HepG2 (cell line): ENCODE results near the gene LDB2.

Experiments used
- CHD4 ChIP-seq: fragments of 200-600 bp; sonication (generic); IDR thresholded peaks from 2 replicates; pipeline ENCODE4 v1.7.0; 2017; ENCODE audit warnings: mild to moderate bottlenecking, low read length, borderline replicate concordance
- CTCF ChIP-seq: sonication (generic); formaldehyde crosslinking; IDR thresholded peaks from 2 replicates; pipeline ENCODE4 v1.5.0; 2020; ENCODE audit warnings: mild to moderate bottlenecking, missing genetic modification reagents, moderate library complexity
- MIXL1 ChIP-seq: IDR thresholded peaks from 2 replicates; pipeline ENCODE4 v1.6.1; 2016
- MZF1 ChIP-seq: sonication (generic); formaldehyde crosslinking; IDR thresholded peaks from 2 replicates; pipeline ENCODE4 v1.8.1; 2023; ENCODE audit warnings: mild to moderate bottlenecking, missing genetic modification reagents, borderline replicate concordance
- RAD21 ChIP-seq: fragments of 450-650 bp; formaldehyde crosslinking; IDR thresholded peaks from 2 replicates; pipeline ENCODE4 v1.5.0; 2020; ENCODE audit warnings: mild to moderate bottlenecking
- RBM39 ChIP-seq: fragments of 200-400 bp; formaldehyde crosslinking; IDR thresholded peaks from one replicate; pipeline ENCODE4 v1.6.1; 2018; ENCODE audit warnings: antibody characterized with exemption, mild to moderate bottlenecking, low read depth, low read length; ENCODE audit not compliant: poor library complexity, severe bottlenecking
- TGIF2 ChIP-seq: IDR thresholded peaks from 2 replicates; pipeline ENCODE4 v1.6.1; 2016; ENCODE audit warnings: control low read depth, missing compliant biosample characterization
- UBTF ChIP-seq: sonication (generic); formaldehyde crosslinking; IDR thresholded peaks from 2 replicates; pipeline ENCODE4 v1.4.0; 2020; ENCODE audit warnings: mild to moderate bottlenecking, missing genetic modification reagents
- ZBTB33 ChIP-seq: sonication (generic); formaldehyde crosslinking; IDR thresholded peaks from 2 replicates; pipeline ENCODE4 v1.4.0; 2020; ENCODE audit warnings: missing genetic modification reagents
- TF ChIP-seq, protein P1 (sequence below): sonication (generic); formaldehyde crosslinking; IDR thresholded peaks from 2 replicates; pipeline ENCODE4 v1.8.1; 2023; ENCODE audit warnings: mild to moderate bottlenecking, missing genetic modification reagents, borderline replicate concordance
- TF ChIP-seq, protein P2 (sequence below): sonication (generic); formaldehyde crosslinking; IDR thresholded peaks from 2 replicates; pipeline ENCODE4 v1.4.0; 2020; ENCODE audit warnings: missing genetic modification reagents
- TF ChIP-seq, protein P3 (sequence below): sonication (generic); formaldehyde crosslinking; IDR thresholded peaks from 2 replicates; pipeline ENCODE4 v1.4.0; 2020; ENCODE audit warnings: missing genetic modification reagents, mild to moderate bottlenecking, borderline replicate concordance

- TF ChIP-seq RBM39 = no peak
- no peak for TF ChIP-seq MIXL1
- TF ChIP-seq, protein P1, sequence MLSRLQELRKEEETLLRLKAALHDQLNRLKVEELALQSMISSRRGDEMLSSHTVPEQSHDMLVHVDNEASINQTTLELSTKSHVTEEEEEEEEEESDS (CRISPR knock-in tag) = no peak
- TF ChIP-seq ZBTB33 = no peak
- no peak for TF ChIP-seq CTCF
- TF ChIP-seq RAD21 (CRISPR knock-in tag) = no peak
- TF ChIP-seq, protein P2, sequence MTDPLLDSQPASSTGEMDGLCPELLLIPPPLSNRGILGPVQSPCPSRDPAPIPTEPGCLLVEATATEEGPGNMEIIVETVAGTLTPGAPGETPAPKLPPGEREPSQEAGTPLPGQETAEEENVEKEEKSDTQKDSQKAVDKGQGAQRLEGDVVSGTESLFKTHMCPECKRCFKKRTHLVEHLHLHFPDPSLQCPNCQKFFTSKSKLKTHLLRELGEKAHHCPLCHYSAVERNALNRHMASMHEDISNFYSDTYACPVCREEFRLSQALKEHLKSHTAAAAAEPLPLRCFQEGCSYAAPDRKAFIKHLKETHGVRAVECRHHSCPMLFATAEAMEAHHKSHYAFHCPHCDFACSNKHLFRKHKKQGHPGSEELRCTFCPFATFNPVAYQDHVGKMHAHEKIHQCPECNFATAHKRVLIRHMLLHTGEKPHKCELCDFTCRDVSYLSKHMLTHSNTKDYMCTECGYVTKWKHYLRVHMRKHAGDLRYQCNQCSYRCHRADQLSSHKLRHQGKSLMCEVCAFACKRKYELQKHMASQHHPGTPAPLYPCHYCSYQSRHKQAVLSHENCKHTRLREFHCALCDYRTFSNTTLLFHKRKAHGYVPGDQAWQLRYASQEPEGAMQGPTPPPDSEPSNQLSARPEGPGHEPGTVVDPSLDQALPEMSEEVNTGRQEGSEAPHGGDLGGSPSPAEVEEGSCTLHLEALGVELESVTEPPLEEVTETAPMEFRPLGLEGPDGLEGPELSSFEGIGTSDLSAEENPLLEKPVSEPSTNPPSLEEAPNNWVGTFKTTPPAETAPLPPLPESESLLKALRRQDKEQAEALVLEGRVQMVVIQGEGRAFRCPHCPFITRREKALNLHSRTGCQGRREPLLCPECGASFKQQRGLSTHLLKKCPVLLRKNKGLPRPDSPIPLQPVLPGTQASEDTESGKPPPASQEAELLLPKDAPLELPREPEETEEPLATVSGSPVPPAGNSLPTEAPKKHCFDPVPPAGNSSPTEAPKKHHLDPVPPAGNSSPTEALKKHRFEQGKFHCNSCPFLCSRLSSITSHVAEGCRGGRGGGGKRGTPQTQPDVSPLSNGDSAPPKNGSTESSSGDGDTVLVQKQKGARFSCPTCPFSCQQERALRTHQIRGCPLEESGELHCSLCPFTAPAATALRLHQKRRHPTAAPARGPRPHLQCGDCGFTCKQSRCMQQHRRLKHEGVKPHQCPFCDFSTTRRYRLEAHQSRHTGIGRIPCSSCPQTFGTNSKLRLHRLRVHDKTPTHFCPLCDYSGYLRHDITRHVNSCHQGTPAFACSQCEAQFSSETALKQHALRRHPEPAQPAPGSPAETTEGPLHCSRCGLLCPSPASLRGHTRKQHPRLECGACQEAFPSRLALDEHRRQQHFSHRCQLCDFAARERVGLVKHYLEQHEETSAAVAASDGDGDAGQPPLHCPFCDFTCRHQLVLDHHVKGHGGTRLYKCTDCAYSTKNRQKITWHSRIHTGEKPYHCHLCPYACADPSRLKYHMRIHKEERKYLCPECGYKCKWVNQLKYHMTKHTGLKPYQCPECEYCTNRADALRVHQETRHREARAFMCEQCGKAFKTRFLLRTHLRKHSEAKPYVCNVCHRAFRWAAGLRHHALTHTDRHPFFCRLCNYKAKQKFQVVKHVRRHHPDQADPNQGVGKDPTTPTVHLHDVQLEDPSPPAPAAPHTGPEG (CRISPR knock-in tag) = no peak
- TF ChIP-seq, protein P3, sequence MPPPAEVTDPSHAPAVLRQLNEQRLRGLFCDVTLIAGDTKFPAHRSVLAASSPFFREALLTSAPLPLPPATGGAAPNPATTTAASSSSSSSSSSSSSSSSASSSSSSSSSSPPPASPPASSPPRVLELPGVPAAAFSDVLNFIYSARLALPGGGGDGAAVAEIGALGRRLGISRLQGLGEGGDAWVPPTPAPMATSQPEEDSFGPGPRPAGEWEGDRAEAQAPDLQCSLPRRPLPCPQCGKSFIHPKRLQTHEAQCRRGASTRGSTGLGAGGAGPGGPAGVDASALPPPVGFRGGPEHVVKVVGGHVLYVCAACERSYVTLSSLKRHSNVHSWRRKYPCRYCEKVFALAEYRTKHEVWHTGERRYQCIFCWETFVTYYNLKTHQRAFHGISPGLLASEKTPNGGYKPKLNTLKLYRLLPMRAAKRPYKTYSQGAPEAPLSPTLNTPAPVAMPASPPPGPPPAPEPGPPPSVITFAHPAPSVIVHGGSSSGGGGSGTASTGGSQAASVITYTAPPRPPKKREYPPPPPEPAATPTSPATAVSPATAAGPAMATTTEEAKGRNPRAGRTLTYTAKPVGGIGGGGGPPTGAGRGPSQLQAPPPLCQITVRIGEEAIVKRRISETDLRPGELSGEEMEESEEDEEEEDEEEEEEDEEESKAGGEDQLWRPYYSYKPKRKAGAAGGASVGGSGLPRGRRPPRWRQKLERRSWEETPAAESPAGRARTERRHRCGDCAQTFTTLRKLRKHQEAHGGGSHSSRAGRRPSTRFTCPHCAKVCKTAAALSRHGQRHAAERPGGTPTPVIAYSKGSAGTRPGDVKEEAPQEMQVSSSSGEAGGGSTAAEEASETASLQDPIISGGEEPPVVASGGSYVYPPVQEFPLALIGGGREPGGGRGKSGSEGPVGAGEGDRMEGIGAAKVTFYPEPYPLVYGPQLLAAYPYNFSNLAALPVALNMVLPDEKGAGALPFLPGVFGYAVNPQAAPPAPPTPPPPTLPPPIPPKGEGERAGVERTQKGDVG (CRISPR knock-in tag) = no peak
- no peak for TF ChIP-seq UBTF (CRISPR knock-in tag)
- no peak for TF ChIP-seq TGIF2 (CRISPR knock-in tag)
- TF ChIP-seq MZF1 = no peak
- TF ChIP-seq CHD4 = no peak
Measured at GRCh38 chr4:16574981-16575380, 323.5 kb downstream of the LDB2 start.
